ENCODE data around the gene SMARCD2.
"Not testable (repeated sequence)": the region's sequence is repeated elsewhere in the genome, so short reads cannot be mapped to it uniquely, and the experiment has no call there.

Gene SMARCD2

DNA sequence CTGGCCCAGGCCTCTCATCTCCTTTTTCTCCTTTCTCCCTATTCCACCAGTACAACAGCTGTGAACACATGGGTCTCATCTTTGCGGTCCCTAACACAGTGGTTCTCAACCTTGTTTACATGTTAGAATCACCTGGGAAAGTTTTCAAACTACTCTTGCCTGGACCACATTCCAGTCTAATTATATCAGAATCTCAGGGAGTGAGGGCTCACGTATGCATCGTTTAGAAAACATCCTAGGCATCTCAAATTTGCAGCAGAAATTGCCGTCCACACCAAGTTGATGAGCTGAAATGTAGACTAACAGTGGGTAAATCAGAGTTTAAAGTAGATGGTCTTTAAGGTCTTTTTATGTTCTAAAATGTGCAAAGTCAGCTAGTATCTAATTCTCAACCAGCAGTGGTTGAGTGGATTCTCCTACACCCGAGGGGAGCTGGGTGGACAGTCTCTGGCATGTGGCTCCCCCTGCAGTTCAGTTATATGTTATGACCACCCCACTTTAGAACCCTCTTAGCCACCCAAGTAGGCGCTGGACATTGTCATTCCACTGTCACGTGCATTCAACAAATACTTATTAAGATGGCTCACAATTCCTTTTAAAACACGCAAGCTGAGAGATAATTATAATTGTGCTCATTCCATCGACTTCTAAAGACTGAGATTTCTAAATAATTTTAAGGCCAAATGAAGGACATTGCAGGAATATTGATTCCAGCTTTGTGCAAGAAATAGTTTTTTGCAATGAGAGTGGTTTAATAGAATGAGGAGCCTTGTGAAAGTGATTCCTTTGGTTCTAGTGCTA lies 27.2 kb upstream of the SMARCD2 start:
- not testable (repeated sequence) for H3K27ac ChIP-seq

DNA sequence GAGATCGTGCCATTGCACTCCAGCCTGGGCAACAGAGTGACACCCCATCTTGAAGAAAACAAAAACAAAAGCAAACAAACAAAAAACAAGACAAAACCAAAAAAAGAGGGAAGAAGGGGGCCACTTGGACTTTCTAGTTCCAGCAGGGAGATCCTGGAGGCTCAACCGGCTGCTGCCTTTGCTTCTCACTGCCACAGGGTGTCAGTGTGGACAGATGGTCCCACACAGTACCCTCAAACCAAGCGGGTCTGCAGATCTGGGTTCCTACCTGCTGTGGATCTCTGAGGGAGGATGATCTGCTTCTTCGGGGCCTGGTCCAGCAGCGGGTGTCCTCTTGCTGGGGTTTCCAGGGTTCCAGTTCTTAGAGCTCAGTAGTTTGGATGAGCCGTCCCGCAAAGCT lies 24.1 kb upstream of the SMARCD2 start:
- H3K27ac ChIP-seq = not testable (repeated sequence)

DNA sequence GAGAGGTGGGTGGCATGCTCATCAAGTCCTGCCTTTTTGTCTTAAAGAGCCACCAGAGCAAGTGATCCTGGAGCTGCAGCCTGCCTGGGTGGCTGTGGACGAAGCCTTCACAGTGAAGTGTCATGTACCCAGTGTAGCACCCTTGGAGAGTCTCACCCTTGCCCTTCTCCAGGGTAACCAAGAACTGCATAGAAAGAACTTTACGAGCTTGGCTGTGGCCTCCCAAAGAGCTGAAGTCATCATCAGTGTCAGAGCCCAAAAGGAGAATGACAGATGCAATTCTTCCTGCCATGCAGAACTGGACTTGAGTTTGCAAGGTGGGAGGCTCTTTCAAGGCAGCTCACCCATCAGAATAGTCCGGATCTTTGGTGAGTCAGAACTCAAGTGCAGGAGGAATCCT lies 16.8 kb upstream of the SMARCD2 start:
- no peak for TF ChIP-seq ZFX (IDR thresholded peaks at IDR 0.05; ENCODE audit: borderline replicate concordance)
- TF ChIP-seq, protein P1, sequence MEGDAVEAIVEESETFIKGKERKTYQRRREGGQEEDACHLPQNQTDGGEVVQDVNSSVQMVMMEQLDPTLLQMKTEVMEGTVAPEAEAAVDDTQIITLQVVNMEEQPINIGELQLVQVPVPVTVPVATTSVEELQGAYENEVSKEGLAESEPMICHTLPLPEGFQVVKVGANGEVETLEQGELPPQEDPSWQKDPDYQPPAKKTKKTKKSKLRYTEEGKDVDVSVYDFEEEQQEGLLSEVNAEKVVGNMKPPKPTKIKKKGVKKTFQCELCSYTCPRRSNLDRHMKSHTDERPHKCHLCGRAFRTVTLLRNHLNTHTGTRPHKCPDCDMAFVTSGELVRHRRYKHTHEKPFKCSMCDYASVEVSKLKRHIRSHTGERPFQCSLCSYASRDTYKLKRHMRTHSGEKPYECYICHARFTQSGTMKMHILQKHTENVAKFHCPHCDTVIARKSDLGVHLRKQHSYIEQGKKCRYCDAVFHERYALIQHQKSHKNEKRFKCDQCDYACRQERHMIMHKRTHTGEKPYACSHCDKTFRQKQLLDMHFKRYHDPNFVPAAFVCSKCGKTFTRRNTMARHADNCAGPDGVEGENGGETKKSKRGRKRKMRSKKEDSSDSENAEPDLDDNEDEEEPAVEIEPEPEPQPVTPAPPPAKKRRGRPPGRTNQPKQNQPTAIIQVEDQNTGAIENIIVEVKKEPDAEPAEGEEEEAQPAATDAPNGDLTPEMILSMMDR (IDR thresholded peaks at IDR 0.05) = no peak
- no peak overlapping the region for H3K27ac ChIP-seq

DNA sequence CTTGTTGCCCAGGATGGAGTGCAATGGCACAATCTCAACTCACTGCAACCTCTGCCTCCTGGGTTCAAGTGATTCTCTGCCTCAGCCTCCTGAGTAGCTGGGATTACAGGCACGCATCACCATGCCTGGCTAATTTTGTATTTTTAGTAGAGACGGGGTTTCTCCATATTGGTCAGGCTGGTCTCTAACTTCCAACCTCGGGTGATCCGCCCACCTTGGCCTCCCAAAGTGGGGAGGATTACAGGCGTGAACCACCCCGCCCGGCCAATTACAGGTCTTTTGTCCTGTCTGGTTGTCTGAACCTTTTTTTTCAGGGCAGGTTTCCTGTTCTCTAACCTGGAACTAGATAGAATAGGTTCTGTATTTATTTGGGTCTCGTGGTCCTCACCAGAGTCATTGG lies 13.9 kb upstream of the SMARCD2 start:
- not testable (repeated sequence) for H3K27ac ChIP-seq

DNA sequence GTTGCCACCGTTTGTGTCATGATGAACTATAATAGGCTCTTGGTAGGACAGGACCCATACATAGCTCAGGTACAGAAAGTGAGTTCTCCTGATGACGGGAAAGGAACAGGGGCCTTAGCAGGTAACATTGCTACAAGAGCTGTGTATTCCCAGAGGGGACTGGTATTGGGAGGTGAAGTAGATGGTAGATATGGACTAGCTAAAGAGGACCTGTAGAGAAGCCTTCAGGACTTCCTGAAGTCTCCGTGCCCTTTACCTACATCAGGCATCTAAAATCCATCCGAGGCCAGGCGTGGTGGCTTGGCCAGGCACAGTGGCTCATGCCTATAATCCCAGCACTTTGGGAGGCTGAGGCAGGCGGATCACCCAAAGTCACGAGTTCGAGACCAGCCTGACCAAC lies 12.7 kb upstream of the SMARCD2 start:
- no peak overlapping the region for H3K27ac ChIP-seq
- TF ChIP-seq, protein P1 (IDR thresholded peaks at IDR 0.05) = no peak
- TF ChIP-seq ZFX (IDR thresholded peaks at IDR 0.05; ENCODE audit: borderline replicate concordance) = no peak

DNA sequence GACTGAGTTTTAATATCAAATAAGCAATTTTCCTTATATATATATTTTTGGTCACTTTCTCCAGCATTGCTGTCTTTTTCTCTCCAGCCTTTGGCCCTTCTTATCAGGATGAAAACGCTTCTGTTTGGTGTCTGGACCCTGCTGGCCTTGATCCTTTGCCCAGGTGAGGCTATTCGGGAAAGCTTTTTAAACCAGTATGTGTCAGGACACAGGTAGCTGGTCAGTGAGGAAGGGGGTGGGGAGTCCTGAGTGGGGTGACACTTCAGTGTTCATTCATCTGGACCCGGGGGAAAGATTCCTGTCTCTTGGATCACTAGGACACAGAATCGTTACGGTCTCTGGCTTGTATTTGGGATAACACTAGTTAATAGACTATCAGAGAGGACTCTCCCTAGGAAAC lies 12.2 kb upstream of the SMARCD2 start:
- H3K27ac ChIP-seq = no peak overlapping the region
- TF ChIP-seq ZFX (IDR thresholded peaks at IDR 0.05; ENCODE audit: borderline replicate concordance) = no peak
- TF ChIP-seq, protein P1 (IDR thresholded peaks at IDR 0.05) = no peak

DNA sequence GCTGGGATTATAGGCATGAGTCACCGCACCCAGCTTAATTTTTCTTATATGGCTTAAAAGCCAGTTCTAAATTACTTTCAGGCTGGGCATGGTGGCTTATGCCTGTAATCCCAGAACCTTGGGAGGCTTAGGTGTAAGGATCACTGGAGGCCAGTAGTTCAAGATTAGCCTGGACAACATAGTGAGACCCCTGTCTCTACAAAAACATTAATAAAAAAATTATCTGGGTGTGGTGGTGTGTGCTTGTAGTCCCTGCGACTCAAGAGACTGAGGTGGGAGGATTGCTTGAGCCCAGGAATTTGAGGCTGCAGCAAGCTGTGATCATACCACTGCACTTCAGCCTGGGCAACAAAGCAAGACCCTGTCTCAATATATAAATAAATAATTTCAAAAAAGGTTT lies 10.8 kb upstream of the SMARCD2 start:
- H3K27ac ChIP-seq = no peak overlapping the region
- TF ChIP-seq ZFX (IDR thresholded peaks at IDR 0.05; ENCODE audit: borderline replicate concordance) = no peak
- TF ChIP-seq, protein P1 (IDR thresholded peaks at IDR 0.05) = no peak

DNA sequence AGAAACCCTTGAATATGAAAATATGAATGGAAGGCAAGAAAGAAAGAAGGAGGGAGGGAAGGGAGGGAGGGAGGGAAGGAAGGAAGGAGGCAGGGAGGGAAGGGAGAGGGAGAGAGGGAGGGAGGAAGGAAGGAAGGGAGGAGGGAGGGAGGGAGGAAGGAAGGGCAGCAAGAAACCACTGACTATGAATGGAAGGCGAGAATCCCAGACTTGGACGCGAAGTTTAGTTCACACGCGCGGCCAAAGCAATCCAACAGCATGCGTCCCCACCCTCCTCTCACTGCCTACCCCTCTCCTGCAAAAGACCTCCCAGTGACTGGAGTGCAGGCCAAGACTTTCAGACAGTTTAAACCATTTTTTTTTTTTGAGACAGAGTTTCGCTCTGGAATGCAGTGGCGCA lies 7.9 kb upstream of the SMARCD2 start:
- TF ChIP-seq, protein P1 (IDR thresholded peaks at IDR 0.05) = no peak
- TF ChIP-seq ZFX (IDR thresholded peaks at IDR 0.05; ENCODE audit: borderline replicate concordance) = no peak
- no peak overlapping the region for H3K27ac ChIP-seq
